Fibroblast of lung (primary cell): ENCODE measurements around the gene CP.

Source experiments
- CTCF ChIP-seq, 2 donors: IDR thresholded peaks in 1 of 2; conservative IDR thresholded peaks in 1 of 2; 1 replicate in 1 of 2; 2 replicates in 1 of 2; pipeline ENCODE4 v1.5.1; 2011 to 2012; ENCODE audit warnings: low read length in 2 of 2, control low read depth in 1 of 2, inconsistent platforms in 1 of 2, low read depth in 1 of 2, mild to moderate bottlenecking in 1 of 2
- EZH2 ChIP-seq: IDR thresholded peaks from 2 replicates; pipeline ENCODE4 v1.5.1; 2012; ENCODE audit warnings: low read length, control low read depth, mild to moderate bottlenecking; ENCODE audit errors: missing control alignments

- no peak for TF ChIP-seq CTCF (conservative IDR thresholded peaks at IDR 0.05 in 1 of 2, IDR thresholded peaks at IDR 0.05 in 1 of 2; ENCODE audit: low read depth in 1 of 2, low read length in 2 of 2)
- no peak for TF ChIP-seq EZH2
Measured at GRCh38 chr3:149129326-149130205, 92.1 kb downstream of the CP start, which contains the start of gene HPS3.
